SU-DHL-6 (cell line): ENCODE measurements around the gene KRT14.

Experiments
- EZH2phosphoT487 ChIP-seq: fragments of 200-600 bp; sonication (generic), shearing (Covaris generic); conservative IDR thresholded peaks from 2 replicates; pipeline ENCODE4 v1.6.1; 2018; ENCODE audit warnings: mild to moderate bottlenecking, antibody characterized with exemption, low read length, moderate library complexity, mixed read lengths
- TF ChIP-seq, protein P1 (sequence below): fragments of 200-600 bp; sonication (generic); IDR thresholded peaks from one replicate; pipeline ENCODE4 v1.5.1; 2017; ENCODE audit warnings: antibody characterized with exemption, mild to moderate bottlenecking, low read length, moderate library complexity; ENCODE audit not compliant: insufficient read depth, poor library complexity, severe bottlenecking

- TF ChIP-seq, protein P1, sequence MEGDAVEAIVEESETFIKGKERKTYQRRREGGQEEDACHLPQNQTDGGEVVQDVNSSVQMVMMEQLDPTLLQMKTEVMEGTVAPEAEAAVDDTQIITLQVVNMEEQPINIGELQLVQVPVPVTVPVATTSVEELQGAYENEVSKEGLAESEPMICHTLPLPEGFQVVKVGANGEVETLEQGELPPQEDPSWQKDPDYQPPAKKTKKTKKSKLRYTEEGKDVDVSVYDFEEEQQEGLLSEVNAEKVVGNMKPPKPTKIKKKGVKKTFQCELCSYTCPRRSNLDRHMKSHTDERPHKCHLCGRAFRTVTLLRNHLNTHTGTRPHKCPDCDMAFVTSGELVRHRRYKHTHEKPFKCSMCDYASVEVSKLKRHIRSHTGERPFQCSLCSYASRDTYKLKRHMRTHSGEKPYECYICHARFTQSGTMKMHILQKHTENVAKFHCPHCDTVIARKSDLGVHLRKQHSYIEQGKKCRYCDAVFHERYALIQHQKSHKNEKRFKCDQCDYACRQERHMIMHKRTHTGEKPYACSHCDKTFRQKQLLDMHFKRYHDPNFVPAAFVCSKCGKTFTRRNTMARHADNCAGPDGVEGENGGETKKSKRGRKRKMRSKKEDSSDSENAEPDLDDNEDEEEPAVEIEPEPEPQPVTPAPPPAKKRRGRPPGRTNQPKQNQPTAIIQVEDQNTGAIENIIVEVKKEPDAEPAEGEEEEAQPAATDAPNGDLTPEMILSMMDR, result no peak
- TF ChIP-seq EZH2phosphoT487, result no peak
Measured at GRCh38 chr17:41583137-41584127, 3.3 kb downstream of the KRT14 start.
